Loucy (cell line): ENCODE results near the gene TNFSF4.
"Not testable (repeated sequence)": the region's sequence is repeated elsewhere in the genome, so short reads cannot be mapped to it uniquely, and the experiment has no call there.

Experiments used
- H2AFZ ChIP-seq: fragments of 200-600 bp; sonication (generic); 2 replicates; pipeline ENCODE4 v1.6.0; 2016; ENCODE audit warnings: antibody characterized with exemption, mild to moderate bottlenecking, low read length, moderate library complexity
- H3F3A ChIP-seq: fragments of 200-600 bp; 2 replicates; pipeline ENCODE4 v1.6.0; 2016; ENCODE audit warnings: antibody characterized with exemption, low read depth, mild to moderate bottlenecking
- H3K27me3 ChIP-seq: fragments of 200-600 bp; sonication (generic); 2 replicates; pipeline ENCODE4 v1.6.1; 2014; ENCODE audit warnings: low read length, mild to moderate bottlenecking; ENCODE audit not compliant: insufficient read depth, poor library complexity, severe bottlenecking
- H3K36me3 ChIP-seq: fragments of 200-600 bp; sonication (generic); 2 replicates; pipeline ENCODE4 v1.6.1; 2016; ENCODE audit warnings: low read length; ENCODE audit not compliant: insufficient read depth
- H3K4me1 ChIP-seq: fragments of 200-600 bp; sonication (generic); 2 replicates; pipeline ENCODE4 v1.5.1; 2014; ENCODE audit warnings: low read length, mild to moderate bottlenecking; ENCODE audit not compliant: insufficient read depth, poor library complexity, severe bottlenecking
- H3K4me2 ChIP-seq: fragments of 200-600 bp; sonication (generic); 2 replicates; pipeline ENCODE4 v1.6.0; 2014; ENCODE audit warnings: antibody characterized with exemption, low read length, low read depth, mild to moderate bottlenecking; ENCODE audit not compliant: poor library complexity, severe bottlenecking
- H3K4me3 ChIP-seq: fragments of 200-600 bp; sonication (generic); 2 replicates; pipeline ENCODE4 v1.5.1; 2014; ENCODE audit warnings: low read length, mild to moderate bottlenecking, mixed read lengths; ENCODE audit not compliant: poor library complexity, severe bottlenecking
- H3K79me2 ChIP-seq: fragments of 200-600 bp; sonication (generic); 2 replicates; pipeline ENCODE4 v1.6.1; 2014; ENCODE audit warnings: low read length; ENCODE audit not compliant: insufficient read depth
- H3K9ac ChIP-seq: fragments of 200-600 bp; sonication (generic); 2 replicates; pipeline ENCODE4 v1.6.0; 2014; ENCODE audit warnings: mild to moderate bottlenecking, low read depth, low read length, moderate library complexity; ENCODE audit not compliant: poor library complexity, severe bottlenecking
- H3K9me2 ChIP-seq: fragments of 200-600 bp; sonication (generic); replicated peaks from 2 replicates; pipeline ENCODE4 v1.6.1; 2016; ENCODE audit warnings: low read depth, low read length, mixed read lengths
- H3K9me3 ChIP-seq: fragments of 200-600 bp; sonication (generic); 2 replicates; pipeline ENCODE4 v1.6.1; 2014; ENCODE audit warnings: mild to moderate bottlenecking, antibody characterized with exemption, low read length, low read depth; ENCODE audit not compliant: insufficient read depth
- H4K20me1 ChIP-seq: fragments of 200-600 bp; sonication (generic); 2 replicates; pipeline ENCODE4 v1.6.0; 2014; ENCODE audit warnings: antibody characterized with exemption, low read length, mild to moderate bottlenecking; ENCODE audit not compliant: insufficient read depth, poor library complexity, severe bottlenecking
- CTCF ChIP-seq: fragments of 200-600 bp; sonication (generic); conservative IDR thresholded peaks from 2 replicates; pipeline ENCODE4 v1.5.1; 2014; ENCODE audit warnings: mild to moderate bottlenecking, antibody characterized with exemption, low read length
- EZH2phosphoT487 ChIP-seq: fragments of 200-600 bp; IDR thresholded peaks from 2 replicates; pipeline ENCODE4 v1.6.1; 2018; ENCODE audit warnings: antibody characterized with exemption, mild to moderate bottlenecking, moderate library complexity, borderline replicate concordance

The TNFSF4 gene

GRCh38 chr1:173234899-173235298 is 27.8 kb upstream of the TNFSF4 start:
- Histone ChIP-seq H3K36me3 (no peaks in the 10 kb centered on the region), H4K20me1 (no peaks in the 10 kb centered on the region), H3K9me2 (no peaks in the 10 kb centered on the region), H3F3A (no peaks in the 10 kb centered on the region), H3K4me2 (no peak overlapping the region), H3K4me3 (no peak overlapping the region), H3K9me3 (no peaks in the 10 kb centered on the region), H3K9ac (no peak overlapping the region), H2AFZ (no peak overlapping the region), H3K79me2 (no peaks in the 10 kb centered on the region), H3K27me3 (no peaks in the 10 kb centered on the region), H3K4me1 (no peaks in the 10 kb centered on the region)
- TF ChIP-seq EZH2phosphoT487, result no peak

GRCh38 chr1:173234434-173234833 is 27.3 kb upstream of the TNFSF4 start:
- not testable (repeated sequence) for H3K9ac ChIP-seq, H3K36me3 ChIP-seq, H3K9me2 ChIP-seq, H3F3A ChIP-seq, H2AFZ ChIP-seq, H3K79me2 ChIP-seq, H3K4me3 ChIP-seq, H4K20me1 ChIP-seq, H3K4me2 ChIP-seq, H3K4me1 ChIP-seq, H3K9me3 ChIP-seq, H3K27me3 ChIP-seq

GRCh38 chr1:173229031-173229430 is 21.9 kb upstream of the TNFSF4 start:
- not testable (repeated sequence) for H3F3A ChIP-seq, H3K9ac ChIP-seq, H2AFZ ChIP-seq, H3K9me2 ChIP-seq, H3K9me3 ChIP-seq, H3K4me3 ChIP-seq, H4K20me1 ChIP-seq, H3K27me3 ChIP-seq, H3K36me3 ChIP-seq, H3K4me2 ChIP-seq, H3K79me2 ChIP-seq
- peaks cover 25% of the 10 kb centered on the region for H3K4me1 ChIP-seq

- H3F3A ChIP-seq, result no peaks in the 10 kb centered on the region
- H3K4me2 ChIP-seq, result peak overlapping the region; percentile 34
- H3K9ac ChIP-seq, result no peak overlapping the region
- H4K20me1 ChIP-seq, result no peaks in the 10 kb centered on the region
- H3K4me1 ChIP-seq, result peaks cover 48% of the 10 kb centered on the region
- H3K79me2 ChIP-seq, result no peaks in the 10 kb centered on the region
- H2AFZ ChIP-seq, result peak overlapping the region; percentile 65
- TF ChIP-seq EZH2phosphoT487, result no peak
- no peak for TF ChIP-seq CTCF
- H3K9me2 ChIP-seq, result no peaks in the 10 kb centered on the region
- H3K9me3 ChIP-seq, result no peaks in the 10 kb centered on the region
- no peaks in the 10 kb centered on the region for H3K36me3 ChIP-seq
- H3K4me3 ChIP-seq, result peak overlapping the region; percentile 22
- H3K27me3 ChIP-seq, result no peaks in the 10 kb centered on the region
Observed at GRCh38 chr1:173224949-173225348, 17.8 kb upstream of the TNFSF4 start.
